DMS 273 (cell line): ENCODE measurements around the gene PCSK6.
"Not testable (repeated sequence)": the region's sequence is repeated elsewhere in the genome, so short reads cannot be mapped to it uniquely, and the experiment has no call there.

ENCODE experiments used
- DNase-seq: peaks from one replicate; lab custom pipeline; 2025; ENCODE audit not compliant: unreplicated experiment; lab: John Stamatoyannopoulos, UW

Gene PCSK6

DNA sequence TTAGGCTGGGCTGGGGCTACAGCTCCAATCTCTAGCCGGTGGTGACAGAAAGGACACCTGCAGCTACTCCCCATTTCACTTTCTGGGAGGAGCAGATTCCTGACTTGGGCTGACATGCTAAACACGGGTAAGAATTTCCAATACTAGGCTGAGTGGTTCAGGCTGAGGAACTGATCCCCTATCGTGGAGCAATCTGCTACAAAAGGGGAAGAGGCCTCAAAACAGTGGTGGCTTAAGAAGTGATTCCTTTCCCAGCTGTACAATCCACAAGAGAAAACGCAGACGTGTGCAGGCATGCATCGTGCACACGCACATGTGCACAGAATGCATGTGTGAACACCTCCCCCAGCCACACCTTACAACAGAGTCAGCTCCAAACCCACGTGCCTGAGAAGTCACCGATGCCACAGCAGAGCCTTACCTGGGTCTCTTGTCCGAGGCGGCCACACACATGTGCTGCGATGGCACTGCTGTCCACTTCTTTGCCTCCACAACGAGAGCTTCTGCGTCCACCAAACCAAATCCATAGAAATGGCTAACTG lies 107.8 kb downstream of the PCSK6 start:
- DNase-seq = no peak

DNA sequence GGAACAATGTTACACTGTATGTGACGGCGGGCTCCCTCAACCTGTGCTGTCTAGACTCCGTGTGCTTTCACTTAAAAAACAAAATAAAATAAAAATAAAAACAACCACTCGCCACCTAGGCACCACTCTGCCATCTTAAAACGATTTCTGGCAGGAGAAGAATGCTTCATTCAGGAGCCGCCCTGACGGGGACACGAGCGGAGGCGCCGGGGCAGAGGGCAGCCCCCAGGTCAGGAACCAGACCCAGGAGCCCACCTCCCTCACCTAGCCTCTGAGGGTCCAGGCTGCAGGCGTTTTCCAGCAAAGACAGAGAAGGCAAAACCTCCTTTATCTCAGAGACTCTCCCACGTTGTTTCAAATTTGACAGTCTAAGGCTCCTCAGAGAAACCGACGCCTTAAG lies 109.4 kb downstream of the PCSK6 start:
- no peak for DNase-seq

DNA sequence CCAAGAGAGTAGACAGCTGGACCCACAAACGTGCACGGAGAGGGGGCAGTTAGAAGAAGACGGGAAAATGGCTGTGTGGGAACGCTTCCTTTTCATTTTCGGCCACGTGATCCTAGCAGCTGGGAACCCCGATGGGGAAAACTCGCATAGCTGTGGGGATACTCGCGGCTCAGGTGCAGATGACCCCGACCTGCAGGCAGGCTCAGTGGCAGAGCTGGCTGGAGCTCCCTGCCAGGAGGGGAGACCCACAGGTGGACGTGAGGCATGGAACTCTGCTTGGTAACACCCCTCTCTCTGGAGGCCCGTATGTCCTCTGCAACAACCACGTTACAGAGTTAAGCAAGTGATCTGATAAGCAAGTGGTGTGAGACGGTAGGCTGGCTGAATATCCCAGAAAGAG lies 109.9 kb downstream of the PCSK6 start:
- DNase-seq = no peak

DNA sequence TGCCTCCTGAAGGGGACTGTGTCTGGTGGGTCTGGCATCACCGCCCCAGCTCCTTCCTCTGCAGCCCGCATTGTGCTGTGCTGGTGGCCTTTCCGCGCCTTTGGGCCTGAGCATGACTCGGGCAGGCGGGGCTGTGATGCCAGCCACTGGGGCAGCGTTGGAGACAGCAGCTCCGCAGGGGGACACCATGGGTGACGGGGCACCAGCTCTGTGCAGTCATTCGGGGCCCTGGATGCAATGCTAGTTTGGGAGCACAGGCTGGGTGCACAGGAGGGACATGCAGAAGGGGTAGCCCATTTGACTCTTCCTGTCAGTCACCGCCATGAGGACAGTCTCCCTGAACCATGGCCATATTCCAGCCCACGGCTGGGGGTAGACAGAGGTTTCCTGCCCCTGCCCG lies 110.6 kb downstream of the PCSK6 start:
- no peak for DNase-seq

DNA sequence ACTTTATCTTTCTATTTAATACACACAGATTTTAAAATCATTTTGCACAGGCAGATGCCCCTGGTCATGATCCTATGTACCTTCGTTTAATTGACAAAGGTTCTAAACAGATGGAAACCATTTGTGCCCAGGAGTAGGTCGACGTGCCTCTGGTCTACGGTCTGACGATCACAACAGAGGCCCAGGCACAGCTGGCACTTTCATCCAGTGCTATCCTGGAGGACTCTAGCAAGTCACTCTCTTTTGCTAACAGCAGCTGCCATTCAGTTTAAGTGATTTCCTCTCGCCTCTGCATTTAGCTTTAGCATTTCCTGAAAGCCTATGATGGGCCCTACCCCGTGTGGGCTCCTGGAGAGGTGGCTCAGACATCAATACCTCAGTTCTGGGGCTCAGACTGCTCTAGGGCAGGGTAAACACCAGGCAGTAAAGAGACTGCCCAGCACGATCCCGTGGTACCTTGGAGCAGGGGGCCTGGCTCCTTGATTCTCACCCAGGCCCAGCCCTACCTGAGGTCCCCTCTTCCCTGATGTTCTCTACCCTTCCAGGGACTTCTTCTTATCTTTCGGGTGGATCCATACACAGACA lies 111.2 kb downstream of the PCSK6 start:
- DNase-seq = no peak

DNA sequence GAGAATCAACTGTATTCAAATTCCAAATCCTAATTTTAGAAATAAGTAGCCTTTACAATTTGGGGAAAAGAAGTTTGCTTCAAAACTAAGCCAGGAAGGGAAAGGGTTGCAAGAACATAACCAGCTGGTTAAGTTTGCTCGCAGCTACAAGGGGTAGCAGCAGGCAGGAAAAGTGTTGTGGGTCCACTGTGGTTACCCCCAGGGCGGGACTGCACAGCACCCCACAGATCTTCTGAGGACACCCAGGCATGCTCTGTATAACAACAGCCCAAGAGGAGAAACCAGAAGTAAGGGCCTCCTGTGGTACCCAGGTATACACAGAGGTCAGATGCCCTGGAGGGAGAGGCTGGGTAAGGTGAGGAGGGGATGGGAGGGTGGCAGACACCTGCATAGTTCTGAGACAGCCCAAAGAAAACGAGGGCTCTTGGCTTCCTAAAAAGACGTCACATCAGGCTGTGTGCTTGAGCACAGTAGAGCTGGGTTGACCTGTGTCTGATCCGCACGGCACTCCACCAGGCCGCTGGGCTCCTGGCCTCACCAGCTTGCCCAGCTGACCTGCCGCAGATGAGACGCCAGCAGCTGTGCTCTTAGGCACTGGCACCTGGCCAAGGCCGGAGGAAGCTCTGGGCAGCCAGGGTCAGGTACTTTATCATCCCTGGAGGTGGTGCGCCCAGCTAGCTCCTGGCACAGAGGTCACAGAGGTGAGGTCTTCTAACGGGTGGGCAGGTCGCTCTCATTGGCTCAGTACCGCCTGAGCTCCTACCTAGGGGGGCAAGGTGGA lies 112.7 kb downstream of the PCSK6 start:
- no peak for DNase-seq

DNA sequence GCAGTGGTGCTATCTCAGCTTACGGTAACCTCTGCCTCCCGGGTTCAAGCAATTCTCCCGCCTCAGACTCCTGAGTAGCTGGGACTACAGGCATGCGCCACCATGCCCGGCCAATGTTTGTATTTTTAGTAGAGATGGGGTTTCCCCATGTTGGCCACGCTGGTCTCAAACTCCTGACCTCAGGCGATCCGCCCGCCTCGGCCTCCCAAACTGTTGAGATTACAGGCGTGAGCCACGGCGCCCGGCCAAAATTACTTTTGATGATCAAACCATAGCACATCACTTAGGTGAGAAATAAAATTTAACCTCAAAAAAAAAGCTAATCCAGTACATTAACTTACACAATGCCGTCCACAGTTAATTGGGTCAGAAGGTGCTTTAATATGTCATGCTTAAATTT lies 114.5 kb downstream of the PCSK6 start:
- not testable (repeated sequence) for DNase-seq

DNA sequence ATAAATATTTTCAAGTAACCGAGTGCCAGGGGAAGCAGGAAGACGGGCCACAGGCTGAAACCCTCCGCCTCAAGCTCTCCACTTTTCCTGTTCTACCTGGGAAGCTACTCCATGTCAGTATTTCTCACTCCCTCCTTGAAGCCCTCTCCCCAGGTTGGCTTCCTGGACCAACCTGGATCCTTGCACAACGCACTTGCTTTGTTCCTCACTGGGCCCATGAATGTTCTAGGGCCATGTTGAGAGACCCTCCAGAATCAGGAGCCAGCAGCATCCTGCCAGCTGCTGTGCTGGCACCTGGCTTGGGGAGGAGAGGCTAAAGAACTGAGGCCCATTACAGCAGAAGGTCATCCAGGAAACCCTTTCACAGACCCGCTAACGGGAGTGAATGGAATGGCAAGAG lies 115.2 kb downstream of the PCSK6 start:
- no peak for DNase-seq

DNA sequence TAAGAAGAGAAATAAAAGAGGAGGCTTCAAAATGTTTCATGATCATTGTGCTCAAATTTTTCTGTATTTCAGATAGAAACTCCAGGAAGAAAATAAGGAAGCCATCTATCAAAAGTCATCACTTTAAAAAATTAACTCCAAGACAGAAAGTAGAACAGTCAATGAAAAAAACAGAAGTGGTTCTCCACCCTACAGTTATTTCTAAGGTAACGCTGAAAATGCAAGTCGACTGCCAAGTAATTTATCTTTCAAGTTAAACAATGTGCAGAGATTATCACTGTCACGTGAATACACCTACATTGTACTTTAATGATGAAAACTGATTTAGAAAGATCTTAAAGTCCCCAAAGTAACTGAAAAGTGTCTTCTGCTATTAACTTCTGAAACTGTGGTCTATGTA lies 115.9 kb downstream of the PCSK6 start:
- no peak for DNase-seq

DNA sequence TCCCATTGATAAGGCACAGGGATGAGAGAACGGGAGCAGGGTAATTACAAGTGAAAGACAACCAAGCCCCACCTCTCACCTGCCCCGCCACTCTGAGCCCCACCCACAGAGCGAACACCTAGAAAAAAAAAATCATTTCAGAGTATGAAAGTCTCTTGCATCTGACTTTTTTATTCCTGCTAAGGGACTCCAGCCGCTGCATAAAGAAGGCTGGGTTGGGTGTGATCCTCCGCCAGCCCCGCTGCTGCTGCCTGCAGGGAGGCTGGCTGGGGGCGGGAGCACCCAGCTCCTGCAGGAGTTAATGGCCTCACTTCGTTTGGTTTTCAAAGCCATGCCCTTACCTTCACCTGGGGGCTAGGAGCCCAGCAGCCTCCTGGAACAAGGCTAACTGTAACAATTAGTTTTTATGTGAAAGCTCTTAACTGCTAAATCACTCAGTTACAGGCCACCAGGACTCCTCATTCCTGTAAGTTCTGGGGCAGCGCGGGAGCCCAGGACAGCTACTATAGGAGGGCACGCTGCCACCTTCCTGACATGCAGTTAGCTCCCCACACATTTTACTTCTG lies 116.5 kb downstream of the PCSK6 start:
- no peak for DNase-seq

DNA sequence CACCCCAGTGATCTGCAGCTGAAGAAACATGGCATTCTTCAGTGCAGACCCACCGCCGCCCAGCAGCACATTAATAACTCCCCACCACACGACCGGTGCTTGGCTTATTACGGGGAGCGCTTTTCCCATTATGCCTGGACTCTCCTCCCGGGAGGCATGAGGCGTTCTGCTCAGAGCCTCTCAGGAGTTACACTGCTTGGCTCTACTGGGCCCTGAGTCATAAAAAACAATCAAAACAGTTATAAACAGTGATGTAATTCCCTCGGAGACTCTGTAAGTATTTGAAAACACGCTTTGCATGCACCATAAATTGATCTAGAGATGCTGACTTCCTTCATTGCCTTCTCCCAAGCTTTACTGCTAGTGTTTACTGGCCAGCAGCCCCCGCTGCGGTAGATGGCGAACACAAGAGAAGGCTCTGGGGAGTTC lies 117.3 kb downstream of the PCSK6 start:
- no peak for DNase-seq

DNA sequence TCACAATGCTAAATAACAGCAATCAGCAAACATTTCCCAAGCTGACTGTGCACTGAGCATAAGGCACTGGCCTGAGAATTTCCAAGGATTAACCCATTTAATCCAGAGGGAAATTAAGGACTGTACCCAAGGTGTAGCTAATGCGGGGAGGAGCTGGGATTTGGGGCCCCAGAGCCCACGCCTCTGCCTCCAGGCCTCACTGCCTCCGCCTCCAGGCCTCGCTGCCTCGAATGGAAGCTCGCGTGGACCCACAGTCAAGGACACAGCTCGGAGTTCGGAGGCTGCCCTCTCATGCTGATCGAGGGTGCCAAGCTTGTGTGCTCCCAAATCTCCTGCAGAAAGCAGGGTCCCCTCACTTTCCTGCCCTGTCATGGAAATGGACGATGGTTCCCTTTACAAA lies 118.0 kb downstream of the PCSK6 start:
- no peak for DNase-seq

DNA sequence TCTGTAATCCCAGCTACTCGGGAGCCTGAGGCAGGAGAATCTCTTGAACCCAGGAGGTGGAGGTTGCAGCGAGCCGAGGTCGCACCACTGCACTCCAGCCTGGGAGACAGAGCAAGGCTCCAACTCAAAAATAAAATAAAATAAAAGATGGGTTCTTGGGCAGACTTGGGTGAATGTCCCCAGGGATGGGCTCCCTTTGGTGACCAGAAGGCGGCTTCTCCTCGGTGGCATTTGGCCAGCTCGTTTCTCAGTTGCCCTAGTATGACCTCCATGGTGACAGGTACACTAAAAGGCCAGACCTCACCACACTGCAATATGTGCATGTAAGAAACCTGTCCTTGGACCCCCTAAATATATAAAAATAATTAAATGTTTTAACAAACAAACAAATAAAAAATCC lies 118.4 kb downstream of the PCSK6 start:
- DNase-seq = no peak

DNA sequence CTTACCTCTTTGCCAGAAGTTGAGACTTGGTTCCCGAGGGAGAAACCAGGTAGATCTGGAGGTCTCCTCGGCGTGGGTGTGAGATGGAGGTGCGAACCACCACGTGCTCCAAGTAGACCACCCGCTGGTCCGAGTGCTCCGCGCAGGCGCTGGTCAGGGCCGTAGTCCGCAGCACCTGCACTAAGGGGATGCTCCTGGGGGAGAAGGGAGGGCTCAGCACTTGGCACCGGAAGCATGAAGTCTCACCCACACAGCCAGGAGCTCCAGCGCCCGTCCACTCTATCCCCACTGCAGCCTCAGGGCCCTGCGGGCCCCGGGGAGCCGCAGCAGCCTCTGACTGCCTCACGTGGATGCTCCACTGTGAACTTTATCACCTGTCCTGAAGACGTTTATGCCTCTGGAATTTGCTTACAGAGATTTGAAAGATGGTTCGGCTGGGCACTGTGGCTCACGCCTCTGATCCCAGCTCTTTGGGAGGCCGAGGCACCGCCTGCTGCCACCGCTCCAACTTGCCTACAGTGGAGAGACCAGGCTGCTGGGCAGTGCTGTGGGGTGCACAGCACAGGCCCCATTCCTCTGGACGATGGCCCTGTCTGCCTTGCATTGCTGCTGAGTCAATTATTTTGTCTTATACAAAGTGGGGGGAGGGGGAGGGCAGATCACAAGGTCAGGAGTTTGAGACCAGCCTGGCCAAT lies 119.0 kb downstream of the PCSK6 start:
- no peak for DNase-seq

DNA sequence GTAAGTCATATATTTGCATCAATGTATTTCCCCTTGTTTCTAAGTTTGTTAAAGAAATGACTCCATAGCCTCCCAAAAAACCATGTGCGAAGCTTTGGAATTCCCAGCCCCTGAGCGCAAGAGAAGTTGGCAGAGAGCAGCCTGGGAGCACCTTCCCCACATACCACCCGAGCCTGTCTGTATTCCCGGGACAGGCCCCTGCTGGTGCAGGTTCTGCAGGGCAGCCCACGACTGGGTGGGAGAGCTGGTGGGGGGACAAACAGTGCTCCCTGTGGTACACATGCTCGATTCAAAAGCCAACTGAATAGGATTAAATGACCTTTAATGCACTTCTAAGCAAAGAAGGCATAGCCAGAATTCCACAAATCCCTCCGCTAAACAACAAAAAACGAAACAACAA lies 119.8 kb downstream of the PCSK6 start:
- DNase-seq = no peak

DNA sequence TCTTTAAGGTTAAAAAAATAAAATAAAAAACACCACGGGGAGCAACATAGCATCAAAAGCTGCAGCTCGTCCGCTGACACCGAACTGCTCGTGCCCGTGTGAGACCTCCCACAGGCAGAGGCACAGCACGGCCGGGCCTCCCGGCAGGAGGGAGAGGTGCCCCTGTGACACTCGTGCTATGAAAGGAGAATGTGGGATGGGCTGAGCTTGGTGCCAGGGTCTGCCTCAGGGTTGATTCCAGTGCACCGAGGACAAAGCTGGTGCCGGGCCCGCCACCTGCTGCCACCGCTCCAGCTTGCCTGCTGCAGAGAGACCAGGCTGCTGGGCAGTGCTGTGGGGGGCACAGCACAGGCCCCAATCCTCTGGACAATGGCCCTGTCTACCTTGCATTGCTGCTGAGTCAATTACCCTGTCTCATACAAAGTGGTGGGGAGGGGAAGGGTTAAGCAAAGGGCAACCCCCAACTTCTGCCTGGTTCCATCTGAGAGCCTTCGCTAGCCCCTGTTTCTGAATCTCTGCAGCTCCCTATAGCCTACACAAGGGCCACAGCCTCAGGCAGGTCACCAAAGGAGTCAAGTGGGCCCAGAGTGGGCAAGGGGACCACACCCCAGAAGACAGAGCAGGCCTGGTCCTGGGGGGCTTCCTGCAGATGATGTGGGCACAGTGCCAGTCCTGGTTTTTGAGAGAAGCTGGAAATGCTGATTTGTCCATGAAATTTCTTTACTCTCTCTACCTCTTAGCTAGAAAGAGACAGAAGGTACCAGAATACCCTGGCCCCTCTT lies 120.5 kb downstream of the PCSK6 start:
- DNase-seq = no peak

DNA sequence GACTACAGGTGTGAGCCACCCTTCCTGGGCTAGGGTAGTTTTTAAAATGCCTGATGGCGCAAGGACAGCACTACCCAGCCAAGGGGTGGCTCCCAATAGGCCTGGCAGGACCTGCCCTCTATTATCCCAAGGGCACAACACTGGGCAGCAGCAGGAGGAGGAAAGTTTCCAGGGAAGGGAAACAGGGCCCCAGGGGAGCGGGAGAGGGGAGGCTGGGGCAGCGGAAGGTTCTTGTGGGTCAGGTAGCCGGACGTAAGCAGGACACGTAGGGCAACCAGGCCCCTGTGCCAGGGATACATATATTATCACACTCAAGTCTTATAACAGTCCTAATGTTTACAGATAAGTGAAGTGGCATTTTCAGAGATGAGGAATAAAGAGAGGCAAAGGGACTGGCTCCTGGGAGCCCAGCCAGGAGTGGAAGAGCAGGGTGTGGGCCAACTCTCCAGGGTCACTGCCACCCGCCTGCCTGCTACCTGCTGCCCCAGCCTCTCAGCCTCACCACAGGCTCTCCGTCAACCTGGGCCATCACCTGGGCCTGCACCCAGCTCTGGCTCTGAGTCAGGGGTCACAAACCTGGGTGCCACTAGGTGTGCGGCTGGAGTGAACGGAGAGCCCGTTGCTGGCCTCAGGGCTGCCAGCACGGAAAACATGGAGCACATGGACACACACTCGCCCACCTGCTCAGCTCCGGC lies 121.3 kb downstream of the PCSK6 start:
- DNase-seq = no peak

DNA sequence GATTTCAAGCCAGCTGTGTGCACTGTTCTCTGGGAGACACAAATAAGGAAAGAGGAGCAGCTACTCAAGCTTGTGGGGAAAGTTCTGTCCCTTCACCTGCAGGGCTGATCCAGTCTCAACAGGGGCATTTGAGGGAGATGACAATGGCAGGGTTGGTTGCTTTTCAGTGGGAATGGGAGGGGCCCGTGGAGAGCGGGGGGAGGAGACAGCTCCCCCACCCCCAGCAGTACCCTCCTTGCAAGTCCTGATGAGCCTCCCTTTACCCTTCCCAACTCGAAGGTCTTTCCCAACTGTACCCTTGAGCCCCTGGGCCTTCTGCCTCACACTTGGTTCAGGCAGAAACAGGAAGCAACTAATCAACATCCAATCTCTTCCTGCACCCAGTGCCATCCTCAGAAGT lies 122.7 kb downstream of the PCSK6 start:
- no peak for DNase-seq

DNA sequence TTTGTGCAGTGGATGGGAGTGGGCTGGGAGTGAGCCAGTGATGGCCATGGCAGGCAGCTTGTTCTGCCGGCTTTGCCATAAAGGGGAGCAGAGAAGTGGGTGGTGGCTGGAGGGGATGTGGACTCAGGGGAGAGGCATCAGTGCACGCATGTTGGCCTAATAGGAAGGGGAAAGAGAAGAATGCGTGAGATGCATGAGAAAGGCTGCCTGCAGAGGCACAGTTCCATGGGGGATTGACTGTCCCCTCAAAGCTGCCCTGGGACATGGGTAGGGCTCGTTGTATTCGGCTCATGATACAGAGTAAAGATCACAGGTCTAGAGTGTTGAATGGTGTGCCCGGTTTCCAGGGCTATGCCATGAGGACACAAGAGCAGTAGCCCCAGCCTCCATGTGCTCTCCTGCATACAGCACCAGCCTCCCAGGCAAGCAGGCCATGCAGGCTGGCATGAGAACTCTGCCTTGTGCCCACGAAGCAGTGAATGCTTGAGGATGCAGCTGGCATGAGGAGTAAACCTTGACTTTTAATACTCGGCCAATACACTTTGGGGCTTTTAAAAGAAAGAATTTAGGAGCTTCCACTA lies 126.4 kb downstream of the PCSK6 start:
- no peak for DNase-seq

DNA sequence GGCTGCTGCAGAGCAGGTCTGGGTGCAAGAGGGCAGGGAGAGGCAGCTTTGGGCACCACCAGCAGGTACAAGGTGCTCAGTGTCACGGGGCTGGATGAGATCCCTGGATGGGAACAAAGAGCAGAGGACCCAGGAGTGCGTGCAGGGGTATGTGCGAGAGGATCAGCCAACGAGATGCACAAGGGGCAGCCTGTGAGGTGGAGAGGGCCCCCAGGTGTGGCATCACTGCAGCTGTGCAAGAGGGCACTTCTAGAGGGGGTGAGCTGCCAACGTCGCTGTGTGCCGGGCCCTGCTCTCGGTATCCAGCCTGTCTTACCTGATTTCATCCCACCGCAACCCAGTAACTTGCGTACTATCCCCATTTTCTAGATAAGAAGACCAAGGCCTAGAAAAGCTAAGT lies 127.1 kb downstream of the PCSK6 start:
- no peak for DNase-seq
